ENCODE results near the gene SDS.
A peak's percentile ranks its signal among the peaks of the same experiment; 100 is the strongest.

The SDS gene

GRCh38 chr12:113398346-113399290 lies 5.1 kb downstream of the SDS start:
- DNase-seq = no peak

- DNase-seq = peak; percentile 13
Measured at GRCh38 chr12:113397497-113398197, 6.0 kb downstream of the SDS start.

GRCh38 chr12:113396828-113397496 lies 6.7 kb downstream of the SDS start:
- DNase-seq = no peak

GRCh38 chr12:113396200-113396599 lies 7.5 kb downstream of the SDS start:
- no peak for DNase-seq

- no peak for DNase-seq
Measured at GRCh38 chr12:113395119-113395518, 8.6 kb downstream of the SDS start.

- DNase-seq = no peak
Measured at GRCh38 chr12:113393749-113394148, 9.9 kb downstream of the SDS start.

GRCh38 chr12:113392988-113393579 lies 10.6 kb downstream of the SDS start:
- no peak for DNase-seq

GRCh38 chr12:113392520-113392919 lies 11.2 kb downstream of the SDS start:
- DNase-seq = no peak

GRCh38 chr12:113391650-113392337 lies 11.9 kb downstream of the SDS start:
- DNase-seq = no peak

- DNase-seq = no peak
Measured at GRCh38 chr12:113391145-113391544, 12.5 kb downstream of the SDS start.

GRCh38 chr12:113390064-113391043 lies 13.3 kb downstream of the SDS start:
- DNase-seq = no peak

- DNase-seq = no peak
Measured at GRCh38 chr12:113388351-113388750, 15.3 kb downstream of the SDS start.

GRCh38 chr12:113387631-113388030 lies 16.1 kb downstream of the SDS start:
- DNase-seq = no peak

GRCh38 chr12:113386866-113387566 lies 16.7 kb downstream of the SDS start:
- DNase-seq = no peak

GRCh38 chr12:113385282-113385882 lies 18.3 kb downstream of the SDS start:
- DNase-seq = no peak

- no peak for DNase-seq
Measured at GRCh38 chr12:113384778-113385177, 18.9 kb downstream of the SDS start.

- DNase-seq = no peak
Measured at GRCh38 chr12:113382206-113382605, 21.5 kb downstream of the SDS start.

- no peak for DNase-seq
Measured at GRCh38 chr12:113381220-113381619, 22.5 kb downstream of the SDS start.

- no peak for DNase-seq
Measured at GRCh38 chr12:113378291-113378690, 25.4 kb downstream of the SDS start.

GRCh38 chr12:113374823-113375428 lies 28.8 kb downstream of the SDS start:
- DNase-seq = no peak
